PC-3 (cell line): ENCODE results near the gene S100A5. TPM values are rescaled to one million over a fixed set of nuclear protein-coding genes. Genes with fewer than 3 reads are reported as not detected.
"Not testable (repeated sequence)": the region's sequence is repeated elsewhere in the genome, so short reads cannot be mapped to it uniquely, and the experiment has no call there.

ENCODE experiments used
- ATAC-seq: fragments of 200-7000 bp; cut with Tn5 transposase; 2 replicates; pipeline ENCODE4 v1.9.1; 2020; ENCODE audit warnings: mild to moderate bottlenecking, moderate library complexity
- BruUV-seq: library from RNA; stranded (reverse); fragments of 400-500 nt; replicated peaks from 2 replicates; lab custom pipeline; 2021; lab: Mats Ljungman, UMichigan
- CTCF ChIA-PET: fragments of 300-600 bp; sonication (Branson Sonifier 250); formaldehyde crosslinking; loops from one replicate; lab custom pipeline; 2022; ENCODE audit warnings: antibody characterized with exemption; lab: Charles Lee
- POLR2A ChIA-PET: fragments of 300-600 bp; sonication (Branson Sonifier 250); formaldehyde crosslinking; loops from one replicate; lab custom pipeline; 2022; ENCODE audit warnings: antibody characterized with exemption; ENCODE audit not compliant: unreplicated experiment; lab: Charles Lee
- DNase-seq: peaks from one replicate; pipeline ENCODE4 v3.0.0-alpha.2; 2015
- H2AFZ ChIP-seq: fragments of 300-600 bp; sonication (generic); 2 replicates; pipeline ENCODE4 v1.6.0; 2016; ENCODE audit warnings: antibody characterized with exemption, low read length
- H3F3A ChIP-seq: fragments of 300-600 bp; sonication (generic); one replicate; pipeline ENCODE4 v1.6.0; 2017; ENCODE audit warnings: antibody characterized with exemption, low read length, control low read depth, mild to moderate bottlenecking; ENCODE audit not compliant: unreplicated experiment
- H3K27ac ChIP-seq: fragments of 300-600 bp; sonication (generic); 2 replicates; pipeline ENCODE4 v1.5.1; 2016; ENCODE audit warnings: mild to moderate bottlenecking, low read length
- H3K27me3 ChIP-seq: fragments of 300-600 bp; sonication (generic); 2 replicates; pipeline ENCODE4 v1.6.1; 2016; ENCODE audit warnings: low read length, mixed read lengths
- H3K36me3 ChIP-seq: fragments of 300-600 bp; sonication (generic); 2 replicates; pipeline ENCODE4 v1.6.1; 2016; ENCODE audit warnings: low read depth, mixed run types, low read length, mixed read lengths
- H3K4me1 ChIP-seq: fragments of 300-600 bp; sonication (generic); 2 replicates; pipeline ENCODE4 v1.5.1; 2016; ENCODE audit warnings: low read length; ENCODE audit not compliant: insufficient read depth
- H3K4me2 ChIP-seq: fragments of 300-600 bp; sonication (generic); 2 replicates; pipeline ENCODE4 v1.6.0; 2016; ENCODE audit warnings: low read length
- H3K4me3 ChIP-seq: fragments of 300-600 bp; sonication (generic); 2 replicates; pipeline ENCODE4 v1.5.1; 2016; ENCODE audit warnings: mild to moderate bottlenecking, low read length, mixed read lengths
- H3K79me2 ChIP-seq: fragments of 300-600 bp; sonication (generic); 2 replicates; pipeline ENCODE4 v1.6.1; 2017; ENCODE audit warnings: low read length, mixed read lengths
- H3K9ac ChIP-seq: fragments of 300-600 bp; sonication (generic); 2 replicates; pipeline ENCODE4 v1.6.0; 2016; ENCODE audit warnings: mild to moderate bottlenecking, low read length
- H3K9me2 ChIP-seq: fragments of 300-600 bp; sonication (generic); replicated peaks from 2 replicates; pipeline ENCODE4 v1.6.1; 2016; ENCODE audit warnings: mixed run types, low read length, mixed read lengths
- H3K9me3 ChIP-seq: fragments of 300-600 bp; sonication (generic); 2 replicates; pipeline ENCODE4 v1.6.1; 2016; ENCODE audit warnings: low read length, mixed read lengths
- H4K20me1 ChIP-seq: fragments of 300-600 bp; sonication (generic); 2 replicates; pipeline ENCODE4 v1.6.1; 2016; ENCODE audit warnings: low read length, mixed read lengths
- CTCF ChIP-seq: fragments of 300-600 bp; sonication (generic); conservative IDR thresholded peaks from 2 replicates; pipeline ENCODE4 v1.5.1; 2017; ENCODE audit warnings: antibody characterized with exemption, low read depth, mild to moderate bottlenecking, low read length
- EZH2 ChIP-seq: fragments of 300-600 bp; sonication (generic); IDR thresholded peaks from one replicate; pipeline ENCODE4 v1.6.1; 2017; ENCODE audit warnings: antibody characterized with exemption, mild to moderate bottlenecking, low read length; ENCODE audit not compliant: unreplicated experiment
- EZH2phosphoT487 ChIP-seq: fragments of 300-600 bp; sonication (generic); IDR thresholded peaks from 2 replicates; pipeline ENCODE4 v1.6.1; 2018; ENCODE audit warnings: mild to moderate bottlenecking, antibody characterized with exemption, low read length, borderline replicate concordance
- intact Hi-C: fragments of 100-400 bp; cut with micrococcal nuclease; formaldehyde crosslinking; loops from 2 replicates; pipeline ENCODE4 v1.9.0; 2023
- total RNA-seq: library from RNA; depleted of rRNA; stranded (reverse); fragments of >200 nt; gene quantifications from 2 replicates; pipeline ENCODE4 v1.2.3, GENCODE V29; 2014

S100A5 gene
- total RNA-seq, 1 experiment from 2014 or later = 6.3 TPM

GRCh38 chr1:153563991-153564390 lies 23.3 kb upstream of the S100A5 start:
- Histone ChIP-seq H3K4me2 (peak overlapping the region; percentile 84), H3K27ac (peak overlapping the region; percentile 100), H3K79me2 (peaks cover 38% of the 10 kb centered on the region), H3K4me1 (peaks cover 58% of the 10 kb centered on the region), H3F3A (peaks cover 8% of the 10 kb centered on the region), H3K9ac (peak overlapping the region; percentile 94), H3K9me2 (no peaks in the 10 kb centered on the region), H3K9me3 (no peaks in the 10 kb centered on the region), H2AFZ (no peak overlapping the region), H4K20me1 (no peaks in the 10 kb centered on the region), H3K36me3 (no peaks in the 10 kb centered on the region), H3K4me3 (peak overlapping the region; percentile 12; the same call in 1 of the 2 replicates), H3K27me3 (no peaks in the 10 kb centered on the region)
- TF ChIP-seq CTCF (no peak), EZH2phosphoT487 (no peak), EZH2 (no peak)
- no TSS peak for BruUV-seq
- intact Hi-C loops = no loop called here
- POLR2A ChIA-PET = interaction anchor here (1.6 kb wide), 1 partner anchor 29 kb away, joined by 3 read pairs; the partner anchor contains the start of gene S100A6
- ATAC-seq (no peak), DNase-seq (no peak)
- CTCF ChIA-PET = interaction anchor here (1.4 kb wide), 1 partner anchor 30 kb away, joined by 3 read pairs; no protein-coding TSS in a partner anchor

- Histone ChIP-seq H3K36me3 (no peaks in the 10 kb centered on the region), H3K27me3 (no peaks in the 10 kb centered on the region), H3K4me2 (peak overlapping the region; percentile 84), H3K27ac (peak overlapping the region; percentile 100), H4K20me1 (no peaks in the 10 kb centered on the region), H3K9ac (peak overlapping the region; percentile 94), H3K9me2 (no peaks in the 10 kb centered on the region), H2AFZ (no peak overlapping the region), H3K4me1 (peaks cover 53% of the 10 kb centered on the region), H3K4me3 (peak overlapping the region; percentile 12; the same call in 1 of the 2 replicates), H3K9me3 (no peaks in the 10 kb centered on the region), H3K79me2 (peaks cover 38% of the 10 kb centered on the region), H3F3A (peaks cover 8% of the 10 kb centered on the region)
- ATAC-seq (no peak), DNase-seq (no peak)
- CTCF ChIA-PET = interaction anchor here (1.4 kb wide), 1 partner anchor 30 kb away, joined by 3 read pairs; no protein-coding TSS in a partner anchor
- POLR2A ChIA-PET = interaction anchor here (1.6 kb wide), 1 partner anchor 28 kb away, joined by 3 read pairs; the partner anchor contains the start of gene S100A6
- intact Hi-C loops = no loop called here
- no TSS peak for BruUV-seq
- no peak for TF ChIP-seq CTCF
- no peak for TF ChIP-seq EZH2
- TF ChIP-seq EZH2phosphoT487 = no peak
Measured at GRCh38 chr1:153563483-153563901, 22.8 kb upstream of the S100A5 start.

- ATAC-seq, H3K9me2 ChIP-seq, H3K36me3 ChIP-seq, H3K9me3 ChIP-seq, BruUV-seq, H3K27ac ChIP-seq, DNase-seq, H2AFZ ChIP-seq, intact Hi-C loops, H3K4me2 ChIP-seq, H3K27me3 ChIP-seq, H3K9ac ChIP-seq, CTCF ChIA-PET, H3K4me3 ChIP-seq, H4K20me1 ChIP-seq, H3F3A ChIP-seq: not testable (repeated sequence)
- H3K79me2 ChIP-seq = peaks cover 37% of the 10 kb centered on the region
- POLR2A ChIA-PET = interaction anchor here (1.0 kb wide), 1 partner anchor 65 kb away, joined by 3 read pairs; the partner anchor contains the start of gene S100A13
- H3K4me1 ChIP-seq = peaks cover 38% of the 10 kb centered on the region
Measured at GRCh38 chr1:153562021-153562420, 21.3 kb upstream of the S100A5 start.
